ENCODE data around the gene MRPS31.

Gene MRPS31

DNA sequence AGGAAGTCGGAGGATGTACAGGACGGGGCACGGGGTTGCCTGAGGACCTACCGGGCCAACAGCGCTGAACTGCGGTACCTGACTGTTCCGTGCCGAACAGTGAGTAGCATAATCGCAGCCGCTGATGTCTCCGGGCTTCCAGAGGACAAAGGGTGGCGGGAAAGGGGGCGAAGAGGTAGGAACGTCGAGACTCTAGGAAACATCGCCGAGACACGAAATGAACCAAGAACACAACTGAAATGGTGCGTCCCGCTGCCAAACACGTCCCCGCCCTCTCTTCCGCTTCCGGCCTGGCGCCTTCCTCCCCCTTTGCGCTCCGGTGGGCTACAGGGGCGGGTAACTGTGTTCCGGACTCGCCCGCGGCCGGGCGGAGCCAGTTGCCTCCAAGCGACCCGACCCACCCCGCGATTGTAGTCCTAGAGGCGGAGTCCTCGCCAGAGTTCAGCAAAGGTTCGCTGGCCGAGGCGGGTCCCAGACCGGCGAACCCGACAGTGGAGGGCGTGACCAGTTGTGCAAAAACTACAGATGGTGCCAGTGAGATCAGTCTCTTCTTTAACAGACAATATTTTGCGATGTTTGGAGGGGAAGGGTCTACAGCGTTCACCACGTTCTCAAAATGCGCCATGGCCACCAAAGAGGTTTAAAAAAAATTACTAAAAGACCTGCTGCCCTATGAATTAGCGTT is at the start of gene MRPS31:
Gene MRPS31, minus strand, starts transcription at position 257 of the 685 bp plus-strand sequence. Its CDS starts 54 bp downstream, at position 203.
- peak; percentile 96 for DNase-seq
- H3K36me3 Mint-ChIP-seq = peaks cover 11% of the 10 kb centered on the region
- peak within 1 kb of the TSS; percentile 98 for H3K4me3 Mint-ChIP-seq
- CTCF ChIA-PET = interaction anchor here (1.0 kb wide), 1 partner anchor 13 kb away, joined by 3 read pairs; no protein-coding TSS in a partner anchor
- no peaks in the 10 kb centered on the region for H3K9me3 Mint-ChIP-seq
- no peaks in the 10 kb centered on the region for H3K27me3 Mint-ChIP-seq
- peaks cover 43% of the 10 kb centered on the region for H3K4me1 Mint-ChIP-seq
- H3K27ac Mint-ChIP-seq = peak within 1 kb of the TSS; percentile 96

DNA sequence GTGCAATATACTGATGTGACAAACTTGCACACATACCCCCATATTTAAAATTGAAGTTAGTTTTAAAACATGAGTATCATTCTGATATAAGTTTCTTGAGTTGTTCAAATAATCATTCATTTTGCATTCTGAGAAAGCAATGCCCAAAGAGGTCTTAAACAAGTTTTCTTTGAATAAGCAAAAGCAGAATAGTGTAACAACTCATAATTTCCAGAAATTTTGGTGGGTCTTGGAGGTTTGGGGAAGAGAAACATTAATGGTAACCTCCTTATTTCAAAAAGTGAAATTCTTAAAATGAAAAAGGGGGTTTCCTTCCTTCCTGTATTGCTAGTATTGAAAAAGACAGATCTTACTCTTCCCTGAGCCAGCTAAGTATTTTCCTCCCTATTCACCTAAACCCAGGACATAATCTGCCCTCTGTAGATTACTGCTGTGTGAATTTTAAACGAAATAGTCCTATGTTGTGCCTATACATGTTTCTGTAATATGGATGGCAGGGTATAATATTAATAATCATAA is 48.9 kb upstream of the MRPS31 start:
- DNase-seq = no peak
- Mint-ChIP-seq H3K27ac (no peak overlapping the region), H3K4me1 (peaks cover 2% of the 10 kb centered on the region), H3K36me3 (peaks cover 3% of the 10 kb centered on the region), H3K27me3 (no peaks in the 10 kb centered on the region), H3K9me3 (peaks cover 2% of the 10 kb centered on the region), H3K4me3 (no peak overlapping the region)
- CTCF ChIA-PET = no interaction called here

DNA sequence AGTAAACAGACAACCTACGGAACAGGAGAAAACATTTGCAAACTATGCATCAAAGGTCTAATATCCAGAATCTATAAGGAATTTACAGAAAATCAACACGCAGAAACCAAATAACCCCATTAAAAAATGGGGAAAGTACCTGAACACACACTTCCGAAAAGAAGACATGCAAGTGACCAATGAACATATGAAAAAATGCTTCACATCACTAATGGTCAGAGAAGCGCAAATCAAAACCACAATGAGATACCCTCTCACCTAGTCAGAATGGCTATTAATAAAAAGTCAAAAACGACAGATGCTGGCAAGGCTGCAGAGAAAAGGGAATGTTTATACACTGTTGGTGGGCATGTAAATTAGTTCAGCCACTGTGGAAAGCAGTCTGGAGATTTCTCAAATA is 47.9 kb upstream of the MRPS31 start:
- no peak for DNase-seq
- Mint-ChIP-seq H3K4me1 (peaks cover 2% of the 10 kb centered on the region), H3K27ac (no peak overlapping the region), H3K9me3 (peaks cover 2% of the 10 kb centered on the region), H3K36me3 (peaks cover 5% of the 10 kb centered on the region), H3K27me3 (no peaks in the 10 kb centered on the region), H3K4me3 (no peak overlapping the region)
- CTCF ChIA-PET = no interaction called here

DNA sequence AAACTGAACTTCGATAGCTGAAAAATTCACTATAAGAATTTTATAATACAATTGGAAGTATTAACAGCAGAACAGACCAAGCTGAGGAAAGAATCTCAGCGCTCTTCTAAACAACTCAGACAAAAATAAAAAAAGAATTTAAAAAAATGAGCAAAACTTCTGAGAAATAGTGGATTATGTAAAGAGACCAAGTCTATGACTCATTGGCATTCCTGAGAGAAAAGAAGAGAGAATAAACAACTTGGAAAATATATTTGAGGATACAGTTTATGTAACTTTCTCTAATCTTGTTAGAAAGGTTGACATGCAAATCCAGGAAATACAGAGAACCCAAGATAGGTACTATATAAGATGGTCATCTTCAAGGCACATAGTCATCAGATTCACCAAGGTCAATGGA is 43.8 kb upstream of the MRPS31 start:
- CTCF ChIA-PET = interaction anchor here (1.4 to 2.7 kb wide), 4 partner anchors 10 to 38 kb away, joined by 3 to 12 read pairs (median 8); no protein-coding TSS in a partner anchor
- Mint-ChIP-seq H3K4me3 (no peak overlapping the region), H3K27ac (no peak overlapping the region), H3K36me3 (peaks cover 9% of the 10 kb centered on the region), H3K9me3 (peaks cover 2% of the 10 kb centered on the region), H3K27me3 (no peaks in the 10 kb centered on the region), H3K4me1 (no peaks in the 10 kb centered on the region)
- DNase-seq = no peak

DNA sequence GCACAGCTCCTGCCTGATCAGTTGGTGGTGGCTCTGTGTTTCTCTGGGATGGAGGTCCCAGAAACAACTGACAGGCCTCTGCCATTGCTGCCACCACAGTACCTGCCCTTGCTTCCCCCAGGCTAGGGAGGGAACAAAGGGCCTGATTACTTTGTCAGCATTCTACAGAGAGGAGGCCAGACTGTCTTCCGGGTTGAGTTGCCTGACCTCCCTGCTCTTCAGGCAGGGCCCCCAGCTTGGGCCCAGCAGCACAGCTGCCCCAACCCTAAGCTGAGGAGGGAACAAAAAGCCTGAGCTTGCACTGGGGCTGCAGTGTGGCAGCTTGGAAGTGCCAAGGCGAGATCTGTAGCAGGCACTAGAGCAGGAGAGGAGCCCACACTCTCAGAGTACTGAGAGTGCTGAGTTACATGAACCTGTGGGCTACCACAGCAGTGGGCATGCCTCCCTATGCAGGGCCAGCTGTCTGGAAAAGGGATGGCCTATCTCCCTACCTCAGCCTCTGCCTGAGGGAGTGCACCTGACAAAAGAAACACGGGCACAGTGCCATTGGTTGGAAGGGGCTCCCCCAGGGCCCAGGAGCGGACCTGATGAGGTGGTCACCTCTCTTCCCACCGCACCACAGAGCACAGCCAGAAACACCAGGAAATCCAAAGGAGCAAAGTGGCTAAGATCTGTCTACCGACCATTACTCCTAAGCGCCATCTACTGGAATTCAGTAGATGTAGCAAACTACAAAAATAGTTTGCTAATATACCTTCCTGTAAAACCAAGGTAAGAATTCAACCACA is 42.9 kb upstream of the MRPS31 start:
- H3K4me3 Mint-ChIP-seq = no peak overlapping the region
- peaks cover 2% of the 10 kb centered on the region for H3K9me3 Mint-ChIP-seq
- DNase-seq = no peak
- H3K27me3 Mint-ChIP-seq = no peaks in the 10 kb centered on the region
- H3K36me3 Mint-ChIP-seq = peaks cover 12% of the 10 kb centered on the region
- no peak overlapping the region for H3K27ac Mint-ChIP-seq
- no peaks in the 10 kb centered on the region for H3K4me1 Mint-ChIP-seq
- CTCF ChIA-PET = interaction anchor here (1.1 to 2.7 kb wide), 6 partner anchors 9 to 216 kb away, joined by 3 to 12 read pairs (median 4); no protein-coding TSS in a partner anchor

DNA sequence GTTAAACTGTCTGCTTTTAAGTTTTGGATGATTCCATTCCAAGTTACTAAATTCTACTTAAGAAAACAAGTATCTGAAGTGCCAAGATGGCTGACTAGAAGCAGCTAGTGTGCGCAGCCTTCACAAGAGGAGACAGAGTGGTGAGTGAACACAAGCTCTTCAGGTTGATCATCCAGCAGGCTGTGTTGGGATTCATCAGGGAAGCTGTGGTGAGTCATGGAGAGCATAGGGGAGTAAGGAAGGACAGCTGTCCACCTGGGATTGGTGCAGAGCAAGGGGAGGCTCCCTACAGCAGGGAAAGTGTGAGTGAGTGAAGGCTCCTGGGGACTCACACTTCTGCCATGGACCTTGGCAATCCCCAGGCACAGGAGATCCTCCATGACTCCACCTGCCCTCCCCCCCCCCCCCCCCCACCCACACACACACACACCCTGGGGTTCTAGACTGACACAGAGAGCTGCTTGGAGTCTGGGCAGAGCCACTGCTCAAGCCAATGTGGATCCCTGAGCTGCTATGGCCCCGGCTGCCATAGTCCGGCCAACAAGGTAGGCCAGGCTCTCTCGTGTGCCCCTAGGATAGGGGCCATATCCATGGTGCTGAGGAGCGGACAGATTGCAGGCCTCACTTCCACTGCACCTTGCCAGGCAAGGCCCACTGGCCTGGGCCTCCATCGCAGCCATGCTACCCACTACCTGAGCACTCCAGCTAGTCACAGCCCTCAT is 41.9 kb upstream of the MRPS31 start:
- Mint-ChIP-seq H3K4me1 (no peaks in the 10 kb centered on the region), H3K27me3 (no peaks in the 10 kb centered on the region), H3K9me3 (peaks cover 2% of the 10 kb centered on the region), H3K27ac (no peak overlapping the region), H3K36me3 (peaks cover 18% of the 10 kb centered on the region), H3K4me3 (no peak overlapping the region)
- DNase-seq = no peak
- CTCF ChIA-PET = interaction anchor here (0.7 to 2.7 kb wide), 6 partner anchors 8 to 357 kb away, joined by 3 to 12 read pairs (median 3); no protein-coding TSS in a partner anchor

DNA sequence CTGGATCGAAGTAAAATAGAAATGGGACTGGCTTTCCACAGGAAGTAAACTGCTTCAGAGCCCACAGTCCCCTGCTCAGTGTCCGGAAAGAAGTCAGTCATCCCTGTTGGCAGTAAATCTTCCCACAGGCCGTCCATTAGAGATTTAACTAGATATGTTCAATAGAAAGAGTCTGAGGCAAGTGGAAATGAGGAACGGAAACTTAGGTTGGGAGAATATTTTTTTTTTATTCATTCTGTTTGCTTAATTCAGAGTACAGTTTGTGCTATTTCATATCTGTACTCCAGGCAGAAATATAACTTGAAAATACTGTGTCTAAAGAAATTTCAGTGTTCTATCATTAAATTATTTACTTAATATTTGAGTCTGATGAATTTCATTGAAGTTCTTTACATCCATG is 41.1 kb upstream of the MRPS31 start:
- Mint-ChIP-seq H3K36me3 (peaks cover 24% of the 10 kb centered on the region), H3K9me3 (peaks cover 2% of the 10 kb centered on the region), H3K27ac (no peak overlapping the region), H3K4me3 (no peak overlapping the region), H3K27me3 (no peaks in the 10 kb centered on the region), H3K4me1 (no peaks in the 10 kb centered on the region)
- DNase-seq = no peak
- CTCF ChIA-PET = interaction anchor here (0.7 to 0.8 kb wide), 2 partner anchors 10 to 356 kb away, joined by 3 read pairs; no protein-coding TSS in a partner anchor

DNA sequence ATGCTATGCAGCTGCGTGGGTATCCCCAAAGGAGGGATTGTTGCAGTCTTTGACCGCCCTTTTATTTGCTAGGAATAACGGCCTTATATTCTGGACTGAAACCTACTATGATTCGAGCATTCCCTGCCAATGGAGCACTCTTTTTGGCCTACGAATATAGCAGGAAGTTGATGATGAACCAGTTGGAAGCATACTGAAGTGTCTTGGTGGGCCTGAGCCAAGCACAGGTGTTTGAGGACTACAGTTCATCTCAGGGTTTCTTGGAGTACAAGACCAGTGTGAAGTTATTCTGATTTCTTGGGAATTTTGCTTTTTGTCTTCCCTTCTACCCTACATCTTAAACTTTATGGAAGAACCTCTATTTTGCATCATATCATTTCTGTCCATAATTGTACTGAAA is 38.5 kb upstream of the MRPS31 start:
- CTCF ChIA-PET = no interaction called here
- Mint-ChIP-seq H3K4me1 (no peaks in the 10 kb centered on the region), H3K9me3 (no peaks in the 10 kb centered on the region), H3K27me3 (no peaks in the 10 kb centered on the region), H3K4me3 (no peak overlapping the region), H3K27ac (no peak overlapping the region), H3K36me3 (peaks cover 33% of the 10 kb centered on the region)
- no peak for DNase-seq

DNA sequence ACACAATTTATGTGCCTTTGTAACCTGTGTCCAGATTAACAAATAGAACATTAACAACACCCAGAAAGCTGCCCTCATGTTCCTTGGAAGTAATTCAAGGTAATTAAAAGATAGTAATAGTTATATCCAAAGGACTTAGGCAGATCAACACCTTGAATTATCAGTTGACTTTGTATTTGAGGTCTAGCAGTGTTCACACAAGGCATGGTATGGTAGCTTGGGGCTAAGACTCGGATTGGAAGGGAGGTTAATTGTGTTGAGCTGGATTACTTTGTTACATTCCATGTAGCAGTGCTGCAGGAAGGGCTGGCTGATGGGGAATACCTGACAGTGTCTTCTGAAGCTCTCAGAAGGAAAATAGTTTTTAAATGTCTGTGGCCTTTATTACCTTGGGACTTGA is 35.3 kb upstream of the MRPS31 start:
- H3K9me3 Mint-ChIP-seq = no peaks in the 10 kb centered on the region
- no peaks in the 10 kb centered on the region for H3K4me1 Mint-ChIP-seq
- DNase-seq = no peak
- CTCF ChIA-PET = no interaction called here
- no peaks in the 10 kb centered on the region for H3K27me3 Mint-ChIP-seq
- no peak overlapping the region for H3K27ac Mint-ChIP-seq
- H3K4me3 Mint-ChIP-seq = no peak overlapping the region
- peaks cover 32% of the 10 kb centered on the region for H3K36me3 Mint-ChIP-seq

DNA sequence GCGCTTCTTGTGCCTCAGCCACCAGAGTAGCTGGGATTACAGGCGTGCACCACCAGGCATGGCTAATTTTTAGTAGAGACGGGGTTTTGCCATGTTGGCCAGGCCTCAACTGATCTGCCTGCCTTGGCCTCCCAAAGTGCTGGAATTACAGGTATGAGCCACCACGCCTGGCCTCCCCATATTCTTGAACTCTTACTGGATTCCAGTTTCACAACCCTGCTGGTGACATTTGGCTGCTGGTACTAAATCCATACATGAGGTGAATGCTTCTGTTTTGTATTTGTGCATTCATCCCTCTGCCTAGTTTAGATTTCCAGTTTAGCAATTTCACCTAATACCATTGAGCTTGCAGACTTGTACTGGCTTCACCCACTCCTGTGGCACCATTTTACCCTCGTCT is 32.3 kb upstream of the MRPS31 start:
- Mint-ChIP-seq H3K27ac (no peak overlapping the region), H3K9me3 (no peaks in the 10 kb centered on the region), H3K4me1 (peaks cover 10% of the 10 kb centered on the region), H3K36me3 (peaks cover 35% of the 10 kb centered on the region), H3K4me3 (no peak overlapping the region), H3K27me3 (no peaks in the 10 kb centered on the region)
- DNase-seq = no peak
- CTCF ChIA-PET = interaction anchor here (2.4 kb wide), 1 partner anchor 11 kb away, joined by 12 read pairs; no protein-coding TSS in a partner anchor

DNA sequence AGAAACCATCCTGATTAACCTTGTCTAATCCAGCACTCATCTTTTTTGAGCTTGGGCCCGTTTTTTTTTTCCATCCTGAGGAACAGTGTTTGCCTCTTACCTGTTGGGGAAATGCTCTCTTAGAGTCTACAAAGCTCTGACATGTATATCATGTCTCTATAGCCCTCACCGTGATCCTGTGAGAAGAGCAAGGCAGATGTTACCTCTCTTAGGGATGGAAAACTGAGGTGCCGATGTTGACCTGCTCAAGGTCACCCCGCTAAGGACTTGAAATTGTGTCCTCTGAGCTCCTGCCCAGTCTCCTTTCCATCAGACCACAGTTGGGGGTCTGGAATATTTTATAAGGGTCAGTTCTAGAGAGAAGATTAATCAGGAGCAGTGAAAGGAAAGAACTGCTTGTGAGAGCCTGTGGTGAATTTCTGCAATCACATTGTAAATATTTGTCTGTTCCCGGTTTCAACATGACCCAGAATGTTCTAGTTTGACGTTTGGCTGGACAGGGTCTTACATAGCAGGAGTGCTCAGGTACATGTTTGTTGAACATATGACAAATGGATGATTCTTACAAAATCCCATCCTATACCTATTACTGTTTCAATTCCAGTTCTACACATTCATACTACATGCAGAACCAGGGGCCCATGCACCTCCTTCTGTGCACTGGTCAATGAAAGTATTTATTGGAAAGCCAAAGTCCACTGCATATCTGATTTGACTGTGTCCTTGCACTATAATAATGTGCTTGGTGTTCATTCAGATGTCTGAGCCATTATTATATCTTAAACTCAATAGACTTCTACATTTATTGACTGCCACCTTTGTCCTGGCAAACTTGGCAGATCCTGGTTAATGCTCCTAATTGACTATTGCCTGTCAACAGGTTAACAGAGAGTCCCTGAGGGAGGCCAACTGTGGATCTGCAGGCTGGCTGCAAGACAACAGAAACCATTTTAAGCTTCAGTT is 30.5 kb upstream of the MRPS31 start:
- Mint-ChIP-seq H3K9me3 (no peaks in the 10 kb centered on the region), H3K4me3 (no peak overlapping the region), H3K4me1 (peaks cover 16% of the 10 kb centered on the region), H3K27ac (no peak overlapping the region), H3K27me3 (no peaks in the 10 kb centered on the region), H3K36me3 (peaks cover 24% of the 10 kb centered on the region)
- DNase-seq = no peak
- CTCF ChIA-PET = interaction anchor here (0.7 to 1.4 kb wide), 3 partner anchors 10 to 227 kb away, joined by 3 to 4 read pairs (median 3); no protein-coding TSS in a partner anchor

DNA sequence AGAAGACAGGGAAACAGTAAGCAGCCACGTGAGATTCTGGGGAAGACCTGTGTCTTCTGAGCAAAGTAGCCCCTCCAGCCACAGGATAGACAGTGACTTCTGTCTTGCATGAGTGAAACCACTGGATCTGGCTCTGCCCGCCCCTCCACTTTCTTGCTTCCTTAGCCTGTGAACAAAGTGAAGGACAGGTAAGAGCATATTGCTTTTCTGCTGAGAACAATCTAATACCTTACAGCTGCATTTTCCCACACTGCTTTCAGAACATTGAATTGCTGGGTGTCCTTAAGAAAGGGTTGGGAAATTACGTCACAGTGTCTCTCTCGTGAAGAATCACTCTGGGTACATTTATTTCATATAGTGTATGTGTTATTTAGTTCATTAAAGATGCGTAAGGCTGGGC is 29.6 kb upstream of the MRPS31 start:
- Mint-ChIP-seq H3K36me3 (peaks cover 20% of the 10 kb centered on the region), H3K27ac (no peak overlapping the region), H3K9me3 (no peaks in the 10 kb centered on the region), H3K27me3 (no peaks in the 10 kb centered on the region), H3K4me1 (peaks cover 17% of the 10 kb centered on the region), H3K4me3 (no peak overlapping the region)
- CTCF ChIA-PET = interaction anchor here (0.7 to 1.4 kb wide), 2 partner anchors 14 to 228 kb away, joined by 3 to 4 read pairs; no protein-coding TSS in a partner anchor
- DNase-seq = no peak

DNA sequence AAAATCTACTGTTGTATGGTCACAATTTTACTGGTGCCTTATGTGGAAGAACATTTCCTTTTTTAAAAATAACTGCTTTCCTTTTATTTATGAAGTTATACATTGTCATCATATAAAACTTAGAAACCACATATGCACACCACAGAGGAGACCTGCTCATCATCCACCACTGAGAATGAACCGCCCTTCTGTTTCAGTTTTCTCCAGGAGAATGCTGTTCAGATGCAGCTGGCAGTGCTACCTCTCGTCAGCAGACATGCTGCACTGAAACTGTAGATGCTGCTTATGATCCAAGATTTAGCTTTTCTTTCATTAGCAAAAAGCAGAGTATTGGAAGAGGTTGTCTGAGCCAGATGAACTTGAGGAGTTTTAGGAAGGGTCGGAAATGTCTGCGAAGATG is 28.5 kb upstream of the MRPS31 start:
- CTCF ChIA-PET = no interaction called here
- Mint-ChIP-seq H3K4me3 (no peak overlapping the region), H3K4me1 (peaks cover 17% of the 10 kb centered on the region), H3K36me3 (peaks cover 17% of the 10 kb centered on the region), H3K27me3 (no peaks in the 10 kb centered on the region), H3K27ac (no peak overlapping the region), H3K9me3 (no peaks in the 10 kb centered on the region)
- DNase-seq = no peak
